WTC11 (cell line): ENCODE results near the gene ABAT. TPM values are rescaled to one million over a fixed set of nuclear protein-coding genes. Genes with fewer than 3 reads are reported as not detected.

Experiments used
- ATAC-seq: fragments of 200-7000 bp; cut with Tn5 transposase; 2 replicates; pipeline ENCODE4 v1.10.0; 2021; ENCODE audit warnings: mild to moderate bottlenecking, moderate library complexity
- CTCF ChIA-PET: fragments of 300-600 bp; sonication (Branson Sonifier 250); formaldehyde crosslinking; loops from one replicate; lab custom pipeline; 2021; ENCODE audit warnings: antibody characterized with exemption; lab: Charles Lee
- POLR2A ChIA-PET: fragments of 350-600 bp; sonication (Branson Sonifier 250); formaldehyde crosslinking; loops from one replicate; lab custom pipeline; 2021; ENCODE audit warnings: antibody characterized with exemption; lab: Charles Lee
- DNase-seq: peaks from one replicate; pipeline ENCODE4 v3.0.0; 2021; ENCODE audit warnings: low spot score
- H3K27ac Mint-ChIP-seq: 2 replicates; pipeline ENCODE4 v1.8.0; 2021; ENCODE audit warnings: mixed read lengths
- H3K27me3 Mint-ChIP-seq: 2 replicates; pipeline ENCODE4 v1.8.0; 2021; ENCODE audit warnings: low read depth, mild to moderate bottlenecking, moderate library complexity, mixed read lengths
- H3K36me3 Mint-ChIP-seq: 2 replicates; pipeline ENCODE4 v1.8.0; 2021; ENCODE audit warnings: mixed read lengths
- H3K4me1 Mint-ChIP-seq: 2 replicates; pipeline ENCODE4 v1.8.0; 2022; ENCODE audit warnings: mixed read lengths
- H3K4me3 Mint-ChIP-seq: 2 replicates; pipeline ENCODE4 v1.8.0; 2021; ENCODE audit warnings: mild to moderate bottlenecking, moderate library complexity, mixed read lengths
- H3K9me3 Mint-ChIP-seq: 2 replicates; pipeline ENCODE4 v1.8.0; 2021; ENCODE audit warnings: mixed read lengths
- ARID4B ChIP-seq: sonication (generic); formaldehyde crosslinking; IDR thresholded peaks from 2 replicates; pipeline ENCODE4 v1.8.0; 2023; ENCODE audit warnings: missing genetic modification reagents, mild to moderate bottlenecking, borderline replicate concordance
- ATF3 ChIP-seq: sonication (generic); formaldehyde crosslinking; conservative IDR thresholded peaks from 2 replicates; pipeline ENCODE4 v1.8.1; 2022; ENCODE audit warnings: mild to moderate bottlenecking, missing genetic modification reagents
- ERG ChIP-seq: fragments of 250-450 bp; sonication (Bioruptor Pico); IDR thresholded peaks from 2 replicates; pipeline ENCODE4 v1.8.0; 2021; ENCODE audit warnings: mild to moderate bottlenecking
- ESRRA ChIP-seq: sonication (generic); formaldehyde crosslinking; IDR thresholded peaks from 2 replicates; pipeline ENCODE4 v1.8.1; 2022; ENCODE audit warnings: mild to moderate bottlenecking, missing genetic modification reagents, borderline replicate concordance
- HMGXB4 ChIP-seq: sonication (generic); formaldehyde crosslinking; IDR thresholded peaks from 2 replicates; pipeline ENCODE4 v1.8.1; 2023; ENCODE audit warnings: mild to moderate bottlenecking, moderate library complexity, missing genetic modification reagents
- KAT7 ChIP-seq: sonication (generic); formaldehyde crosslinking; IDR thresholded peaks from 2 replicates; pipeline ENCODE4 v1.8.1; 2023; ENCODE audit warnings: missing genetic modification reagents, mild to moderate bottlenecking, borderline replicate concordance
- NR1H2 ChIP-seq: sonication (generic); formaldehyde crosslinking; IDR thresholded peaks from 2 replicates; pipeline ENCODE4 v1.9.0; 2021; ENCODE audit warnings: mild to moderate bottlenecking, moderate library complexity, missing genetic modification reagents
- ZNF121 ChIP-seq: sonication (generic); formaldehyde crosslinking; IDR thresholded peaks from 2 replicates; pipeline ENCODE4 v1.8.0; 2023; ENCODE audit warnings: missing genetic modification reagents
- ZNF138 ChIP-seq: sonication (generic); formaldehyde crosslinking; conservative IDR thresholded peaks from 2 replicates; pipeline ENCODE4 v1.8.1; 2022; ENCODE audit warnings: mild to moderate bottlenecking, moderate library complexity, missing genetic modification reagents
- ZNF219 ChIP-seq: sonication (generic); formaldehyde crosslinking; IDR thresholded peaks from 2 replicates; pipeline ENCODE4 v1.8.0; 2023; ENCODE audit warnings: missing genetic modification reagents, mild to moderate bottlenecking, borderline replicate concordance
- ZNF232 ChIP-seq: sonication (generic); formaldehyde crosslinking; IDR thresholded peaks from 2 replicates; pipeline ENCODE4 v1.8.0; 2022; ENCODE audit warnings: mild to moderate bottlenecking, missing genetic modification reagents
- ZNF263 ChIP-seq: sonication (generic); formaldehyde crosslinking; IDR thresholded peaks from 2 replicates; pipeline ENCODE4 v1.8.1; 2022; ENCODE audit warnings: low read depth, mild to moderate bottlenecking, moderate library complexity, missing genetic modification reagents
- ZNF281 ChIP-seq: sonication (generic); formaldehyde crosslinking; IDR thresholded peaks from 2 replicates; pipeline ENCODE4 v1.8.0; 2023; ENCODE audit warnings: mild to moderate bottlenecking, missing genetic modification reagents
- ZNF423 ChIP-seq: fragments of 250-450 bp; sonication (Bioruptor Pico); IDR thresholded peaks from 2 replicates; pipeline ENCODE4 v2.1.2; 2022; ENCODE audit warnings: mild to moderate bottlenecking, moderate library complexity
- ZNF425 ChIP-seq: fragments of 250-450 bp; sonication (Bioruptor Pico); conservative IDR thresholded peaks from 2 replicates; pipeline ENCODE4 v1.9.0; 2021; ENCODE audit warnings: mild to moderate bottlenecking
- total RNA-seq: library from RNA; stranded (reverse); gene quantifications from 3 replicates; pipeline ENCODE4 v1.2.3, GENCODE V29; 2021

Gene ABAT
- total RNA-seq, 1 experiment from 2014 or later: 6.6 TPM

GRCh38 chr16:8768692-8769091 is 94.3 kb downstream of the ABAT start (continued):
- TF ChIP-seq HMGXB4 (CRISPR knock-in tag) (no peak), ZNF138 (no peak)

- H3K9me3 Mint-ChIP-seq: peaks cover 3% of the 10 kb centered on the region
- H3K4me3 Mint-ChIP-seq: no peak overlapping the region
- TF ChIP-seq ERG (no peak), ZNF423 (CRISPR knock-in tag) (no peak), ZNF263 (CRISPR knock-in tag) (no peak), ZNF219 (CRISPR knock-in tag) (no peak), ZNF121 (CRISPR knock-in tag) (no peak), ARID4B (CRISPR knock-in tag) (no peak), ESRRA (CRISPR knock-in tag) (no peak), NR1H2 (no peak), ZNF425 (CRISPR knock-in tag) (no peak), ZNF232 (CRISPR knock-in tag) (no peak), KAT7 (CRISPR knock-in tag) (no peak), ZNF281 (no peak), ATF3 (CRISPR knock-in tag) (no peak)
- no peak overlapping the region for H3K27ac Mint-ChIP-seq
- DNase-seq (no peak), ATAC-seq (no peak)
- ChIA-PET POLR2A (no interaction called here), CTCF (no interaction called here)
- H3K4me1 Mint-ChIP-seq: no peaks in the 10 kb centered on the region
- H3K27me3 Mint-ChIP-seq: no peaks in the 10 kb centered on the region
- peaks cover 3% of the 10 kb centered on the region for H3K36me3 Mint-ChIP-seq
Measured at GRCh38 chr16:8773537-8773936, 99.1 kb downstream of the ABAT start.
